MCF 10A (cell line): Measurements from ENCODE around the gene TFRC. TPM values are rescaled to one million over a fixed set of nuclear protein-coding genes. Genes with fewer than 3 reads are reported as not detected.
A peak's percentile ranks its signal among the peaks of the same experiment; 100 is the strongest.
"Not testable (repeated sequence)": the region's sequence is repeated elsewhere in the genome, so short reads cannot be mapped to it uniquely, and the experiment has no call there.

Experiments
- BruUV-seq: library from RNA; stranded (reverse); fragments of 400-500 nt; replicated peaks from 2 replicates; lab custom pipeline; 2021; lab: Mats Ljungman, UMichigan
- CTCF ChIA-PET: fragments of 300-600 bp; sonication (Branson Sonifier 250); formaldehyde crosslinking; extraction: SDS; loops from one replicate; lab custom pipeline; 2021; ENCODE audit warnings: antibody characterized with exemption, inconsistent platforms; lab: Yijun Ruan, JAX
- POLR2A ChIA-PET: fragments of 300-600, 350-650 bp; sonication (Branson Sonifier 250); formaldehyde crosslinking; extraction: SDS; loops from one replicate; lab custom pipeline; 2020; ENCODE audit warnings: antibody characterized with exemption, inconsistent platforms; lab: Yijun Ruan, JAX
- DNase-seq: peaks from one replicate; pipeline ENCODE4 v3.0.0-alpha.2; 2018; ENCODE audit not compliant: unreplicated experiment
- H3K27ac Mint-ChIP-seq: one replicate; pipeline ENCODE4 v1.8.0; 2022; ENCODE audit warnings: mild to moderate bottlenecking, low read depth, mixed read lengths; ENCODE audit not compliant: unreplicated experiment
- H3K27me3 Mint-ChIP-seq: one replicate; pipeline ENCODE4 v1.8.0; 2022; ENCODE audit warnings: mixed read lengths; ENCODE audit not compliant: insufficient read depth, unreplicated experiment
- H3K36me3 Mint-ChIP-seq: one replicate; pipeline ENCODE4 v1.8.0; 2022; ENCODE audit warnings: mild to moderate bottlenecking, moderate library complexity, mixed read lengths; ENCODE audit not compliant: insufficient read depth, unreplicated experiment
- H3K4me1 Mint-ChIP-seq: one replicate; pipeline ENCODE4 v1.8.0; 2022; ENCODE audit warnings: mixed read lengths; ENCODE audit not compliant: insufficient read depth, unreplicated experiment
- H3K4me3 Mint-ChIP-seq: one replicate; pipeline ENCODE4 v1.8.0; 2022; ENCODE audit warnings: mild to moderate bottlenecking, moderate library complexity, mixed read lengths; ENCODE audit not compliant: unreplicated experiment
- H3K9me3 Mint-ChIP-seq: one replicate; pipeline ENCODE4 v1.8.0; 2022; ENCODE audit warnings: mixed read lengths; ENCODE audit not compliant: unreplicated experiment
- CTCF ChIP-seq: fragments of 200-600 bp; IDR thresholded peaks from one replicate; pipeline ENCODE4 v1.8.0; 2022; ENCODE audit warnings: antibody characterized with exemption, mild to moderate bottlenecking; ENCODE audit not compliant: unreplicated experiment
- intact Hi-C: fragments of 100-400 bp; cut with micrococcal nuclease; formaldehyde crosslinking; loops from 2 replicates; pipeline ENCODE4 v1.14.1; 2022
- total RNA-seq: library from RNA; stranded (reverse); gene quantifications from 2 replicates; pipeline ENCODE4 v1.2.3, GENCODE V29; 2022

TFRC gene
- total RNA-seq, 1 experiment from 2014 or later, result 72.9 TPM

GRCh38 chr3:196057760-196058331, 24.0 kb downstream of the TFRC start:
- POLR2A ChIA-PET, result interaction anchor here (1.5 kb wide), 1 partner anchor 11 kb away, joined by 3 read pairs; no protein-coding TSS in a partner anchor
- H3K27me3 Mint-ChIP-seq, result no peaks in the 10 kb centered on the region

GRCh38 chr3:196056371-196056770, 25.5 kb downstream of the TFRC start:
- ChIA-PET POLR2A (interaction anchor here (1.9 kb wide), 1 partner anchor 14 kb away, joined by 7 read pairs; no protein-coding TSS in a partner anchor), CTCF (interaction anchor here (0.7 to 3.1 kb wide), 2 partner anchors 17 to 24 kb away, joined by 3 to 14 read pairs; no protein-coding TSS in a partner anchor)
- H3K4me3 Mint-ChIP-seq, intact Hi-C loops, BruUV-seq, DNase-seq, H3K27ac Mint-ChIP-seq, H3K27me3 Mint-ChIP-seq, H3K4me1 Mint-ChIP-seq, H3K9me3 Mint-ChIP-seq: not testable (repeated sequence)
- H3K36me3 Mint-ChIP-seq, result peaks cover 100% of the 10 kb centered on the region

More at GRCh38 chr3:196057760-196058331, 24.0 kb downstream of the TFRC start:
- DNase-seq, result no peak
- BruUV-seq, result no TSS peak
- H3K4me3 Mint-ChIP-seq, result no peak overlapping the region
- no peak for TF ChIP-seq CTCF
- CTCF ChIA-PET, result interaction anchor here (3.1 kb wide), 1 partner anchor 15 kb away, joined by 14 read pairs; no protein-coding TSS in a partner anchor
- no peak overlapping the region for H3K27ac Mint-ChIP-seq
- peaks cover 100% of the 10 kb centered on the region for H3K36me3 Mint-ChIP-seq
- intact Hi-C loops, result no loop called here
- H3K9me3 Mint-ChIP-seq, result no peaks in the 10 kb centered on the region
- H3K4me1 Mint-ChIP-seq, result no peaks in the 10 kb centered on the region

GRCh38 chr3:196055683-196056270, 26.1 kb downstream of the TFRC start:
- POLR2A ChIA-PET, result interaction anchor here (1.9 kb wide), 1 partner anchor 14 kb away, joined by 7 read pairs; no protein-coding TSS in a partner anchor
- no peak overlapping the region for H3K4me3 Mint-ChIP-seq
- no peak overlapping the region for H3K27ac Mint-ChIP-seq
- H3K36me3 Mint-ChIP-seq, result peaks cover 100% of the 10 kb centered on the region
- intact Hi-C loops, result no loop called here
- TF ChIP-seq CTCF, result no peak
- CTCF ChIA-PET, result interaction anchor here (0.7 to 3.1 kb wide), 2 partner anchors 18 to 25 kb away, joined by 3 to 14 read pairs; no protein-coding TSS in a partner anchor
- no peaks in the 10 kb centered on the region for H3K9me3 Mint-ChIP-seq
- no peaks in the 10 kb centered on the region for H3K4me1 Mint-ChIP-seq
- no peaks in the 10 kb centered on the region for H3K27me3 Mint-ChIP-seq
- peak; percentile 30 for DNase-seq
- BruUV-seq, result no TSS peak

GRCh38 chr3:196055240-196055639, 26.6 kb downstream of the TFRC start:
- no peak for TF ChIP-seq CTCF
- intact Hi-C loops, result no loop called here
- ChIA-PET POLR2A (interaction anchor here (0.7 kb wide), 1 partner anchor 19 kb away, joined by 3 read pairs; no protein-coding TSS in a partner anchor), CTCF (interaction anchor here (0.6 to 3.1 kb wide), 3 partner anchors 18 to 640 kb away, joined by 4 to 14 read pairs (median 4); no protein-coding TSS in a partner anchor)
- no peak overlapping the region for H3K27ac Mint-ChIP-seq
- no TSS peak for BruUV-seq
- H3K4me1 Mint-ChIP-seq, result no peaks in the 10 kb centered on the region
- no peak for DNase-seq
- no peaks in the 10 kb centered on the region for H3K9me3 Mint-ChIP-seq
- no peak overlapping the region for H3K4me3 Mint-ChIP-seq
- H3K36me3 Mint-ChIP-seq, result peaks cover 100% of the 10 kb centered on the region
- H3K27me3 Mint-ChIP-seq, result no peaks in the 10 kb centered on the region
